ENCODE measurements around the gene STOML1. TPM values are rescaled to one million over a fixed set of nuclear protein-coding genes. Genes with fewer than 3 reads are reported as not detected.

Gene STOML1
- total and polyA plus RNA-seq, 2 experiments from 2014 or later, result 2.3 to 2.4 TPM

DNA sequence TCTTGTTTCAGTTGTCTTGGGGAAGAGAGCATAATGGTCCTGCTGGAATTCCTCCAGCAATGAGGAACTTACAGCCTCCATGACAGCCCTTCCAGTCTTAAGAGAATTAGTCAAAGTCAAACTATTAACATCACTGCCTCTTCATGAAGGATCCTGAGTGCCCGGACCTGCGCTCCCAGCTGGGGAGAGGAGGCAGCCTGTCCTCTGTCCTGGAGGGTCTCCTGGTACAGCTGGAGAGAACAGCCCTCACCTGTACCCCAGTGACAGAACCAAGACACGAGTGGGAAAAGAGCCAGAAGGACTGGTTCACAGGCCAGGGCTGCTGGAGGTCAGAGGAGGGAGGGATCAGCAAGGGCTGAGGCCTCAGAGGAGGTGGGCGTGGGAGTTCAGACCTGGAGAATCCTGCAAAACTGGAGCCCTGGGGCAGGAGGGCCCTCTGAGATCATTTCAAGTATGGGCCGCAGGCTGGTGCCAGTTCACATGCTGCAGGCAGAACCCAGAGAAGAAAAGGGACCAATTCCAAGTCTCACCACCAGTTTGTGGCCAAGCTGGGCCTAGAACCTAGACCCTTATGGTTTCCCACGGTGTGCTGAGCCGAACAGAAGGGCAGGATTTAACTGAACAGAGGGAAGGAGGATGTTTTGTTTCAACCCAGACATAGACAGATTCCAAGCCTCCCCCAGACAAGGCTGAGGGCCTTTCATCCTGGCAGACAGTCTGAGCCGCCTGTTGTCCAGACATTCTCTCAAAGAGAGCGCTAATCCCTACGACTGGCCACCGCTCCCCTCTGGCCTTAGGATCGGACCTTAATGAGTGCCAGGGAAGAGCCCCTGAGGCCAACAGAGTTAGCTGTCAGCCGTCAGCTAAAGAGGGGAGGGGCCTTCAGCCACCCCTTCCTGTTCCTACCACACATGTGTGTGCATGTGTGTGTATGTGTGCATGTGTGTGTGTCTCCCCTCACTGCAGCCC, 47.6 kb downstream of the STOML1 start (continued):
- TF ChIP-seq, protein P1, sequence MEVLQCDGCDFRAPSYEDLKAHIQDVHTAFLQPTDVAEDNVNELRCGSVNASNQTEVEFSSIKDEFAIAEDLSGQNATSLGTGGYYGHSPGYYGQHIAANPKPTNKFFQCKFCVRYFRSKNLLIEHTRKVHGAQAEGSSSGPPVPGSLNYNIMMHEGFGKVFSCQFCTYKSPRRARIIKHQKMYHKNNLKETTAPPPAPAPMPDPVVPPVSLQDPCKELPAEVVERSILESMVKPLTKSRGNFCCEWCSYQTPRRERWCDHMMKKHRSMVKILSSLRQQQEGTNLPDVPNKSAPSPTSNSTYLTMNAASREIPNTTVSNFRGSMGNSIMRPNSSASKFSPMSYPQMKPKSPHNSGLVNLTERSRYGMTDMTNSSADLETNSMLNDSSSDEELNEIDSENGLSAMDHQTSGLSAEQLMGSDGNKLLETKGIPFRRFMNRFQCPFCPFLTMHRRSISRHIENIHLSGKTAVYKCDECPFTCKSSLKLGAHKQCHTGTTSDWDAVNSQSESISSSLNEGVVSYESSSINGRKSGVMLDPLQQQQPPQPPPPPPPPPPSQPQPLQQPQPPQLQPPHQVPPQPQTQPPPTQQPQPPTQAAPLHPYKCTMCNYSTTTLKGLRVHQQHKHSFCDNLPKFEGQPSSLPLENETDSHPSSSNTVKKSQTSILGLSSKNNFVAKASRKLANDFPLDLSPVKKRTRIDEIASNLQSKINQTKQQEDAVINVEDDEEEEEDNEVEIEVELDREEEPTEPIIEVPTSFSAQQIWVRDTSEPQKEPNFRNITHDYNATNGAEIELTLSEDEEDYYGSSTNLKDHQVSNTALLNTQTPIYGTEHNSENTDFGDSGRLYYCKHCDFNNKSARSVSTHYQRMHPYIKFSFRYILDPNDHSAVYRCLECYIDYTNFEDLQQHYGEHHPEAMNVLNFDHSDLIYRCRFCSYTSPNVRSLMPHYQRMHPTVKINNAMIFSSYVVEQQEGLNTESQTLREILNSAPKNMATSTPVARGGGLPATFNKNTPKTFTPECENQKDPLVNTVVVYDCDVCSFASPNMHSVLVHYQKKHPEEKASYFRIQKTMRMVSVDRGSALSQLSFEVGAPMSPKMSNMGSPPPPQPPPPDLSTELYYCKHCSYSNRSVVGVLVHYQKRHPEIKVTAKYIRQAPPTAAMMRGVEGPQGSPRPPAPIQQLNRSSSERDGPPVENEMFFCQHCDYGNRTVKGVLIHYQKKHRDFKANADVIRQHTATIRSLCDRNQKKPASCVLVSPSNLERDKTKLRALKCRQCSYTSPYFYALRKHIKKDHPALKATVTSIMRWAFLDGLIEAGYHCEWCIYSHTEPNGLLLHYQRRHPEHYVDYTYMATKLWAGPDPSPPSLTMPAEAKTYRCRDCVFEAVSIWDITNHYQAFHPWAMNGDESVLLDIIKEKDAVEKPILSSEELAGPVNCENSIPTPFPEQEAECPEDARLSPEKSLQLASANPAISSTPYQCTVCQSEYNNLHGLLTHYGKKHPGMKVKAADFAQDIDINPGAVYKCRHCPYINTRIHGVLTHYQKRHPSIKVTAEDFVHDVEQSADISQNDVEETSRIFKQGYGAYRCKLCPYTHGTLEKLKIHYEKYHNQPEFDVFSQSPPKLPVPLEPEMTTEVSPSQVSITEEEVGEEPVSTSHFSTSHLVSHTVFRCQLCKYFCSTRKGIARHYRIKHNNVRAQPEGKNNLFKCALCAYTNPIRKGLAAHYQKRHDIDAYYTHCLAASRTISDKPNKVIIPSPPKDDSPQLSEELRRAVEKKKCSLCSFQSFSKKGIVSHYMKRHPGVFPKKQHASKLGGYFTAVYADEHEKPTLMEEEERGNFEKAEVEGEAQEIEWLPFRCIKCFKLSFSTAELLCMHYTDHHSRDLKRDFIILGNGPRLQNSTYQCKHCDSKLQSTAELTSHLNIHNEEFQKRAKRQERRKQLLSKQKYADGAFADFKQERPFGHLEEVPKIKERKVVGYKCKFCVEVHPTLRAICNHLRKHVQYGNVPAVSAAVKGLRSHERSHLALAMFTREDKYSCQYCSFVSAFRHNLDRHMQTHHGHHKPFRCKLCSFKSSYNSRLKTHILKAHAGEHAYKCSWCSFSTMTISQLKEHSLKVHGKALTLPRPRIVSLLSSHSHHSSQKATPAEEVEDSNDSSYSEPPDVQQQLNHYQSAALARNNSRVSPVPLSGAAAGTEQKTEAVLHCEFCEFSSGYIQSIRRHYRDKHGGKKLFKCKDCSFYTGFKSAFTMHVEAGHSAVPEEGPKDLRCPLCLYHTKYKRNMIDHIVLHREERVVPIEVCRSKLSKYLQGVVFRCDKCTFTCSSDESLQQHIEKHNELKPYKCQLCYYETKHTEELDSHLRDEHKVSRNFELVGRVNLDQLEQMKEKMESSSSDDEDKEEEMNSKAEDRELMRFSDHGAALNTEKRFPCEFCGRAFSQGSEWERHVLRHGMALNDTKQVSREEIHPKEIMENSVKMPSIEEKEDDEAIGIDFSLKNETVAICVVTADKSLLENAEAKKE (CRISPR knock-in tag; IDR thresholded peaks at IDR 0.05), result no peak
- TF ChIP-seq NANOG (IDR thresholded peaks at IDR 0.05; ENCODE audit: borderline replicate concordance), result no peak
- no peak for TF ChIP-seq STAT1 (IDR thresholded peaks at IDR 0.05; ENCODE audit: unreplicated experiment)
- TF ChIP-seq, protein P2, sequence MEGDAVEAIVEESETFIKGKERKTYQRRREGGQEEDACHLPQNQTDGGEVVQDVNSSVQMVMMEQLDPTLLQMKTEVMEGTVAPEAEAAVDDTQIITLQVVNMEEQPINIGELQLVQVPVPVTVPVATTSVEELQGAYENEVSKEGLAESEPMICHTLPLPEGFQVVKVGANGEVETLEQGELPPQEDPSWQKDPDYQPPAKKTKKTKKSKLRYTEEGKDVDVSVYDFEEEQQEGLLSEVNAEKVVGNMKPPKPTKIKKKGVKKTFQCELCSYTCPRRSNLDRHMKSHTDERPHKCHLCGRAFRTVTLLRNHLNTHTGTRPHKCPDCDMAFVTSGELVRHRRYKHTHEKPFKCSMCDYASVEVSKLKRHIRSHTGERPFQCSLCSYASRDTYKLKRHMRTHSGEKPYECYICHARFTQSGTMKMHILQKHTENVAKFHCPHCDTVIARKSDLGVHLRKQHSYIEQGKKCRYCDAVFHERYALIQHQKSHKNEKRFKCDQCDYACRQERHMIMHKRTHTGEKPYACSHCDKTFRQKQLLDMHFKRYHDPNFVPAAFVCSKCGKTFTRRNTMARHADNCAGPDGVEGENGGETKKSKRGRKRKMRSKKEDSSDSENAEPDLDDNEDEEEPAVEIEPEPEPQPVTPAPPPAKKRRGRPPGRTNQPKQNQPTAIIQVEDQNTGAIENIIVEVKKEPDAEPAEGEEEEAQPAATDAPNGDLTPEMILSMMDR (conservative IDR thresholded peaks at IDR 0.05; ENCODE audit: low read depth in 2 of 2), result no peak
- TF ChIP-seq CREB1 (CRISPR knock-in tag; IDR thresholded peaks at IDR 0.05; ENCODE audit: low read depth), result no peak
- TF ChIP-seq, protein P3, sequence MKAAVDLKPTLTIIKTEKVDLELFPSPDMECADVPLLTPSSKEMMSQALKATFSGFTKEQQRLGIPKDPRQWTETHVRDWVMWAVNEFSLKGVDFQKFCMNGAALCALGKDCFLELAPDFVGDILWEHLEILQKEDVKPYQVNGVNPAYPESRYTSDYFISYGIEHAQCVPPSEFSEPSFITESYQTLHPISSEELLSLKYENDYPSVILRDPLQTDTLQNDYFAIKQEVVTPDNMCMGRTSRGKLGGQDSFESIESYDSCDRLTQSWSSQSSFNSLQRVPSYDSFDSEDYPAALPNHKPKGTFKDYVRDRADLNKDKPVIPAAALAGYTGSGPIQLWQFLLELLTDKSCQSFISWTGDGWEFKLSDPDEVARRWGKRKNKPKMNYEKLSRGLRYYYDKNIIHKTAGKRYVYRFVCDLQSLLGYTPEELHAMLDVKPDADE (IDR thresholded peaks at IDR 0.05), result no peak
- no peak for TF ChIP-seq EZH2 (IDR thresholded peaks at IDR 0.05; ENCODE audit: low read depth, unreplicated experiment)
- TF ChIP-seq JUNB (IDR thresholded peaks at IDR 0.05; ENCODE audit: unreplicated experiment), result no peak
- TF ChIP-seq ZNF114 (CRISPR knock-in tag; IDR thresholded peaks at IDR 0.05), result no peak
- no peak for TF ChIP-seq ZNF331 (CRISPR knock-in tag; IDR thresholded peaks at IDR 0.05; ENCODE audit: low read depth)
